Measurements from ENCODE around the gene GMPPA. TPM values are rescaled to one million over a fixed set of nuclear protein-coding genes. Genes with fewer than 3 reads are reported as not detected.

GMPPA gene
- total and polyA plus RNA-seq, 9 of the 15 experiments (the other 6 are each of a cell fraction or from before 2014, with no cell fraction given): 7.0 to 101 (median 66.7) TPM

GRCh38 chr2:219468410-219469185, 30.1 kb upstream of the GMPPA start:
- H3K4me3 ChIP-seq: no peak overlapping the region
- no peak overlapping the region for H2AFZ ChIP-seq (ENCODE audit: low read depth, low read length)
- H3K79me2 ChIP-seq (ENCODE audit: control insufficient read depth, insufficient read depth, low read length): no peaks in the 10 kb centered on the region
- no TSS peak for BruUV-seq (replicated peaks)
- H3K4me2 ChIP-seq (ENCODE audit: insufficient read depth, low read length): no peak overlapping the region
- no peaks in the 10 kb centered on the region for H3K27me3 ChIP-seq (ENCODE audit: control insufficient read depth in 2 of 2, insufficient read depth in 2 of 2, low read length in 2 of 2)
- H3K36me3 ChIP-seq (ENCODE audit: control insufficient read depth, insufficient read depth, low read length): no peaks in the 10 kb centered on the region
- TF ChIP-seq SIN3A (IDR thresholded peaks at IDR 0.05; ENCODE audit: borderline replicate concordance in 2 of 2, control insufficient read depth in 1 of 2, low read depth in 2 of 2, low read length in 2 of 2) (no peak), MAFF (IDR thresholded peaks at IDR 0.05; ENCODE audit: low read length) (no peak), CHCHD3 (CRISPR knock-in tag; IDR thresholded peaks at IDR 0.05) (no peak), SIX5 (IDR thresholded peaks at IDR 0.05; ENCODE audit: borderline replicate concordance in 1 of 2, insufficient read depth in 1 of 2, low read depth in 1 of 2, low read length in 2 of 2) (no peak), GMEB1 (CRISPR knock-in tag; IDR thresholded peaks at IDR 0.05) (no peak), STAT5B (CRISPR knock-in tag; IDR thresholded peaks at IDR 0.05) (no peak), ZNF740 (CRISPR knock-in tag; IDR thresholded peaks at IDR 0.05) (no peak), ZNF740 (tag; IDR thresholded peaks at IDR 0.05) (no peak), RFX1 (IDR thresholded peaks at IDR 0.05) (no peak), BCOR (IDR thresholded peaks at IDR 0.05) (no peak), MTA3 (IDR thresholded peaks at IDR 0.05; ENCODE audit: borderline replicate concordance) (no peak), GATA2 (CRISPR knock-in tag; IDR thresholded peaks at IDR 0.05) (no peak), HSF4 (CRISPR knock-in tag; IDR thresholded peaks at IDR 0.05; ENCODE audit: borderline replicate concordance) (no peak), BRD9 (IDR thresholded peaks at IDR 0.05; ENCODE audit: low read depth, partially characterized antibody) (no peak), ZNF583 (CRISPR knock-in tag; IDR thresholded peaks at IDR 0.05) (no peak), EZH2 (IDR thresholded peaks at IDR 0.05; ENCODE audit: borderline replicate concordance, low read depth, low read length) (no peak), NR4A1 (CRISPR knock-in tag; IDR thresholded peaks at IDR 0.05) (no peak), NR4A1 (tag; IDR thresholded peaks at IDR 0.05) (no peak), DMBX1 (CRISPR knock-in tag; IDR thresholded peaks at IDR 0.05; ENCODE audit: borderline replicate concordance) (no peak), ZNF133 (CRISPR knock-in tag; IDR thresholded peaks at IDR 0.05) (no peak)
- H4K20me1 ChIP-seq (replicated peaks; ENCODE audit: control insufficient read depth, insufficient read depth, low read length): no peaks in the 10 kb centered on the region
- FAIRE-seq (no peak), ATAC-seq (no peak), DNase-seq (ENCODE audit: extremely low read depth in 1 of 4, low spot score in 3 of 4) (no peak)
- peaks cover 12 to 61% of the 10 kb centered on the region in 2 experiments; a peak in 4 of 5 replicates for H3K4me1 ChIP-seq (replicated peaks in 1 of 2; ENCODE audit: control insufficient read depth in 2 of 2, insufficient read depth in 2 of 2, low read length in 2 of 2)
- POLR2A ChIA-PET: interaction anchor here (0.5 to 0.6 kb wide), 2 partner anchors 17 to 45 kb away, joined by 3 read pairs; no protein-coding TSS in a partner anchor
- no peaks in the 10 kb centered on the region for H3K9me3 ChIP-seq (replicated peaks; ENCODE audit: control insufficient read depth, insufficient read depth, low read depth, low read length)
- H3K9ac ChIP-seq (ENCODE audit: insufficient read depth in 1 of 2, low read depth in 2 of 2, low read length in 2 of 2): peak overlapping the region in 1 of 2 experiments; percentile 52; a peak in 1 of 4 replicates
- 72% methylated on average over 11 of the region's 23 CpGs for WGBS (ENCODE audit: insufficient coverage, low coverage, missing lambda C conversion rate)
- no peaks in the 10 kb centered on the region for H3K9me1 ChIP-seq (ENCODE audit: control insufficient read depth, insufficient read depth, low read length)
- CTCF ChIA-PET (ENCODE audit: low intra/inter-chr PET ratio): no interaction called here
- intact Hi-C loops (cut with micrococcal nuclease): no loop called here
- in situ Hi-C loops (cut with MboI): no loop called here
- no peak overlapping the region for H3K27ac ChIP-seq (ENCODE audit: extremely low read depth, low read depth, low read length)

Data from K562 (cell line).